MCF 10A (cell line): Measurements from ENCODE around the gene FBXO46. TPM values are rescaled to one million over a fixed set of nuclear protein-coding genes. Genes with fewer than 3 reads are reported as not detected.

Source experiments
- BruUV-seq: library from RNA; stranded (reverse); fragments of 400-500 nt; replicated peaks from 2 replicates; lab custom pipeline; 2021; lab: Mats Ljungman, UMichigan
- CTCF ChIA-PET: fragments of 300-600 bp; sonication (Branson Sonifier 250); formaldehyde crosslinking; extraction: SDS; loops from one replicate; lab custom pipeline; 2021; ENCODE audit warnings: antibody characterized with exemption, inconsistent platforms; lab: Yijun Ruan, JAX
- POLR2A ChIA-PET: fragments of 300-600, 350-650 bp; sonication (Branson Sonifier 250); formaldehyde crosslinking; extraction: SDS; loops from one replicate; lab custom pipeline; 2020; ENCODE audit warnings: antibody characterized with exemption, inconsistent platforms; lab: Yijun Ruan, JAX
- DNase-seq: peaks from one replicate; pipeline ENCODE4 v3.0.0-alpha.2; 2018; ENCODE audit not compliant: unreplicated experiment
- H3K27ac Mint-ChIP-seq: one replicate; pipeline ENCODE4 v1.8.0; 2022; ENCODE audit warnings: mild to moderate bottlenecking, low read depth, mixed read lengths; ENCODE audit not compliant: unreplicated experiment
- H3K27me3 Mint-ChIP-seq: one replicate; pipeline ENCODE4 v1.8.0; 2022; ENCODE audit warnings: mixed read lengths; ENCODE audit not compliant: insufficient read depth, unreplicated experiment
- H3K36me3 Mint-ChIP-seq: one replicate; pipeline ENCODE4 v1.8.0; 2022; ENCODE audit warnings: mild to moderate bottlenecking, moderate library complexity, mixed read lengths; ENCODE audit not compliant: insufficient read depth, unreplicated experiment
- H3K4me1 Mint-ChIP-seq: one replicate; pipeline ENCODE4 v1.8.0; 2022; ENCODE audit warnings: mixed read lengths; ENCODE audit not compliant: insufficient read depth, unreplicated experiment
- H3K4me3 Mint-ChIP-seq: one replicate; pipeline ENCODE4 v1.8.0; 2022; ENCODE audit warnings: mild to moderate bottlenecking, moderate library complexity, mixed read lengths; ENCODE audit not compliant: unreplicated experiment
- H3K9me3 Mint-ChIP-seq: one replicate; pipeline ENCODE4 v1.8.0; 2022; ENCODE audit warnings: mixed read lengths; ENCODE audit not compliant: unreplicated experiment
- intact Hi-C: fragments of 100-400 bp; cut with micrococcal nuclease; formaldehyde crosslinking; loops from 2 replicates; pipeline ENCODE4 v1.14.1; 2022
- total RNA-seq: library from RNA; stranded (reverse); gene quantifications from 2 replicates; pipeline ENCODE4 v1.2.3, GENCODE V29; 2022
- TF ChIP-seq, protein P1 (sequence below): fragments of 200-600 bp; IDR thresholded peaks from one replicate; pipeline ENCODE4 v1.8.0; 2022; ENCODE audit warnings: antibody characterized with exemption, mild to moderate bottlenecking; ENCODE audit not compliant: unreplicated experiment

The FBXO46 gene
- total RNA-seq, 1 experiment from 2014 or later, result 15.0 TPM

DNA sequence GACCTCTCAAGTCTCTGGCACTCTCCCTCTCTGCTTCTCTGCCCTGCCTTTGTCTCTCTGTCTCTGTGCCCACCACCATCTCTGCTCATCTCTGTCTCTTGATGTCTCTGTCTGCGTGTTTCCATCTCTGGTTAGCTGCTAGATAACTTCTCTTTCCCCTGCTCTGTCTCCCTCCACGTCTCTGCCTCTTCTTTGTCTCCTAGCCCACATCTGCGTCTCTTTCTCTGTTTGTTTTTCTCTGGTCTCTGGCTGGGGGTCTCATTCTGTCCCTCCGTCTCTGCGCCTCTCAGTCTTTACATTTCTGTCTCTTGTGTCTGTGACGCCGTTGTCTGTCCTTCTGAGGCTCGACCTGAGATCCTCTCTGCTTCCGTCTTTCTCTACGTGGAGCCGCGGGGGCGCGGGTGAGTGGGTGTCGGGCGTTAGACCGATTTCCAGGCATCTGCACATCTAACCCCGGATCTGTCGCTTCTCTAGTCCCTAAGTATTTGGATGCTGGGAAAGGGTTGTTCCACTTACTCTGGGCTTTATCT lies 62.3 kb downstream of the FBXO46 start:
- peak overlapping the region; percentile 57 for H3K27ac Mint-ChIP-seq
- peaks cover 5% of the 10 kb centered on the region for H3K36me3 Mint-ChIP-seq
- no peaks in the 10 kb centered on the region for H3K9me3 Mint-ChIP-seq
- BruUV-seq, result no TSS peak
- intact Hi-C loops, result no loop called here
- H3K4me1 Mint-ChIP-seq, result peaks cover 28% of the 10 kb centered on the region
- POLR2A ChIA-PET, result interaction anchor here (0.6 to 1.8 kb wide), 7 partner anchors 7 to 778 kb away, joined by 3 to 6 read pairs (median 4); partner anchors contain the start of genes QPCTL and SNRPD2
- TF ChIP-seq, protein P1, sequence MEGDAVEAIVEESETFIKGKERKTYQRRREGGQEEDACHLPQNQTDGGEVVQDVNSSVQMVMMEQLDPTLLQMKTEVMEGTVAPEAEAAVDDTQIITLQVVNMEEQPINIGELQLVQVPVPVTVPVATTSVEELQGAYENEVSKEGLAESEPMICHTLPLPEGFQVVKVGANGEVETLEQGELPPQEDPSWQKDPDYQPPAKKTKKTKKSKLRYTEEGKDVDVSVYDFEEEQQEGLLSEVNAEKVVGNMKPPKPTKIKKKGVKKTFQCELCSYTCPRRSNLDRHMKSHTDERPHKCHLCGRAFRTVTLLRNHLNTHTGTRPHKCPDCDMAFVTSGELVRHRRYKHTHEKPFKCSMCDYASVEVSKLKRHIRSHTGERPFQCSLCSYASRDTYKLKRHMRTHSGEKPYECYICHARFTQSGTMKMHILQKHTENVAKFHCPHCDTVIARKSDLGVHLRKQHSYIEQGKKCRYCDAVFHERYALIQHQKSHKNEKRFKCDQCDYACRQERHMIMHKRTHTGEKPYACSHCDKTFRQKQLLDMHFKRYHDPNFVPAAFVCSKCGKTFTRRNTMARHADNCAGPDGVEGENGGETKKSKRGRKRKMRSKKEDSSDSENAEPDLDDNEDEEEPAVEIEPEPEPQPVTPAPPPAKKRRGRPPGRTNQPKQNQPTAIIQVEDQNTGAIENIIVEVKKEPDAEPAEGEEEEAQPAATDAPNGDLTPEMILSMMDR, result no peak
- DNase-seq, result no peak
- peak overlapping the region; percentile 68 for H3K4me3 Mint-ChIP-seq
- peaks cover 19% of the 10 kb centered on the region for H3K27me3 Mint-ChIP-seq
- CTCF ChIA-PET, result interaction anchor here (1.0 kb wide), 1 partner anchor 49 kb away, joined by 5 read pairs; no protein-coding TSS in a partner anchor

DNA sequence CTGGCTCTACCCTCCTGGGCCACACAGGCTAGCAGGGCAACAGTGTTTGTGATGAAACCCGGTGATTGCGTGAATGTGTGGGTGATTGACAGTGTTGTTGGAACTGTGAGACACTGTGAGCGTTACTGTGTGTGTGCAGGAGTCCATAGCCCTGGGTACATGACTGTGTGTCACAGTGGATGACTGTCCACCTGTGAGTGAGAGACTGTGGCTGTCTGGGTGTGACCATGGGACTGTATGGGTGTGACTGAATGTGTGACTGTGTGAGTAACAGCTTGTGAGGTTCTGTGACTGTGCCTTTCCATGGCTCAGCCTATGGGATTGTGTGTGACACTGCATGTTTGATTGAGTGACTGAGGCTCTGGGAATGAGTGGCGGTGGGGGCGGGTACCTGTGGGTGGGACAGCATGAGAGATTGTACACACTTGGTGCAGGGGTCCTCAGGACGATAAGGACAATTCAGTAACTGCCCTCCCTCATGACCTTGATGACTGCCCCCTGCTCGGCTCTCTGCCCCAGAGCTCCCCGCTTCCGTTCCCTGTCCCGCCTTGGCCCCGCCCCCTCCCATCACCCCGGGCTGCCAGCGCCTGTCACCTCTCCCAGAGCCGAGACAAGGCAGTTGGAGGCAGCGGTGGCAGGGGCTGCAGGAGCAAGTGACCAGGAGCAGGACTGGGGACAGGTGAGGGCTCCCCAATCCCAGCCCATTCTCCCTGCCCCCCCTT lies 62.9 kb downstream of the FBXO46 start, which contains the start of gene GIPR:
Gene GIPR, plus strand, starts transcription at position 602 of the 722 bp plus-strand sequence. CDS start 1,300 bp downstream, outside the sequence.
- ChIA-PET CTCF (no interaction called here), POLR2A (interaction anchor here (1.2 to 1.7 kb wide), 2 partner anchors 22 to 82 kb away, joined by 3 to 5 read pairs; no protein-coding TSS in a partner anchor)
- Mint-ChIP-seq H3K36me3 (peaks cover 5% of the 10 kb centered on the region), H3K27me3 (peaks cover 19% of the 10 kb centered on the region), H3K4me3 (peak within 1 kb of the TSS; percentile 68), H3K9me3 (no peaks in the 10 kb centered on the region), H3K4me1 (peaks cover 28% of the 10 kb centered on the region), H3K27ac (peak within 1 kb of the TSS; percentile 57)
- peak; percentile 55 for DNase-seq
- TF ChIP-seq, protein P1, result no peak
- intact Hi-C loops, result no loop called here
- BruUV-seq, result no TSS peak

DNA sequence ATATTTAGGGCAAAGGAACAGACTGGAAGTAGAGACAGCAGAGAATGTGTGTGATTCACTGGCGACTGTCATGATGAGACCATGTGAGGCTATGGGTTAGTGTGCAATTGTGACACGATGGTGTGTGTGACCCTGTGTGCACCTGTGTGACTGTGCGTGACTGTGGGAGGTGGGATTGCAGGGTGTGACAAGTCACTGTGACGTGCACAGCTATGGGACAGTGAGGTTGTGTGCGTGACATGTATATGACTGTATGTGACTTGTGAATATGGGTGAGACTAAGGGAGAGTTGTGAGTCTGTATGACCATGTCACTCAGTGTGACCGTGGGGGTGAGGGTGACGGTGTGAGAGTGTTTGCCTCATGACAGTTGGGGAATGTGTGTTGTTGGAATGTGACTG lies 66.1 kb downstream of the FBXO46 start:
- no peak overlapping the region for H3K4me3 Mint-ChIP-seq
- H3K27me3 Mint-ChIP-seq, result peaks cover 44% of the 10 kb centered on the region
- intact Hi-C loops, result no loop called here
- DNase-seq, result no peak
- H3K4me1 Mint-ChIP-seq, result peaks cover 22% of the 10 kb centered on the region
- CTCF ChIA-PET, result interaction anchor here (0.5 to 1.5 kb wide), 3 partner anchors 22 to 23 kb away, joined by 4 to 6 read pairs (median 4); no protein-coding TSS in a partner anchor
- TF ChIP-seq, protein P1, result no peak
- peaks cover 5% of the 10 kb centered on the region for H3K36me3 Mint-ChIP-seq
- no peaks in the 10 kb centered on the region for H3K9me3 Mint-ChIP-seq
- H3K27ac Mint-ChIP-seq, result no peak overlapping the region
- no TSS peak for BruUV-seq
- POLR2A ChIA-PET, result no interaction called here

- Mint-ChIP-seq H3K9me3 (no peaks in the 10 kb centered on the region), H3K27me3 (peaks cover 44% of the 10 kb centered on the region), H3K4me3 (no peak overlapping the region), H3K27ac (no peak overlapping the region), H3K36me3 (peaks cover 5% of the 10 kb centered on the region), H3K4me1 (peaks cover 14% of the 10 kb centered on the region)
- DNase-seq, result no peak
- CTCF ChIA-PET, result interaction anchor here (1.1 kb wide), 1 partner anchor 22 kb away, joined by 4 read pairs; no protein-coding TSS in a partner anchor
- TF ChIP-seq, protein P1, result no peak
- POLR2A ChIA-PET, result no interaction called here
- BruUV-seq, result no TSS peak
- intact Hi-C loops, result no loop called here
These were observed 66.9 kb downstream of the FBXO46 start for GRCh38 chr19:45663800-45664199.
